H1 (cell line): ENCODE data around the gene ARHGAP35.

ENCODE experiments used
- ATF3 ChIP-seq: IDR thresholded peaks from 2 replicates; pipeline ENCODE4 v1.6.1; 2011; ENCODE audit warnings: low read depth, mild to moderate bottlenecking, low read length; ENCODE audit not compliant: insufficient read depth
- CEBPB ChIP-seq: IDR thresholded peaks from 2 replicates; pipeline ENCODE4 v1.6.1; 2012; ENCODE audit warnings: low read depth, low read length
- CTCF ChIP-seq, 3 experiments: IDR thresholded peaks; 1 replicate in 2 of 3; 2 replicates in 1 of 3; pipeline versions ENCODE4 v1.5.1 to v1.6.1; 2011; ENCODE audit warnings: low read length in 3 of 3, mild to moderate bottlenecking in 3 of 3, inconsistent platforms in 2 of 3, low read depth in 1 of 3, moderate library complexity in 1 of 3; ENCODE audit not compliant: insufficient read depth in 1 of 3; ENCODE audit errors: control extremely low read depth in 1 of 3
- EP300 ChIP-seq, 2 experiments: IDR thresholded peaks; 1 replicate in 1 of 2; 2 replicates in 1 of 2; pipeline ENCODE4 v1.6.1; 2011 to 2012; ENCODE audit warnings: low read depth in 2 of 2, low read length in 2 of 2, mild to moderate bottlenecking in 2 of 2, borderline replicate concordance in 1 of 2, inconsistent platforms in 1 of 2, moderate library complexity in 1 of 2
- JUND ChIP-seq: IDR thresholded peaks from 2 replicates; pipeline ENCODE4 v1.6.1; 2011; ENCODE audit warnings: mild to moderate bottlenecking, improper control_type of control experiment, low read length
- POLR2A ChIP-seq, 2 experiments: IDR thresholded peaks; 1 replicate in 1 of 2; 2 replicates in 1 of 2; pipeline ENCODE4 v1.6.1; 2011; ENCODE audit warnings: low read depth in 2 of 2, low read length in 2 of 2, mild to moderate bottlenecking in 2 of 2; ENCODE audit errors: control extremely low read depth in 1 of 2
- RAD21 ChIP-seq, 2 experiments: IDR thresholded peaks in 1 of 2; conservative IDR thresholded peaks in 1 of 2; 2 replicates each; pipeline ENCODE4 v1.6.1; 2011; ENCODE audit warnings: low read depth in 2 of 2, low read length in 2 of 2, improper control_type of control experiment in 1 of 2, inconsistent platforms in 1 of 2, mild to moderate bottlenecking in 1 of 2, moderate library complexity in 1 of 2
- TF ChIP-seq, protein P1 (sequence below): IDR thresholded peaks from 2 replicates; pipeline ENCODE4 v1.6.1; 2012; ENCODE audit warnings: low read length, inconsistent platforms

DNA sequence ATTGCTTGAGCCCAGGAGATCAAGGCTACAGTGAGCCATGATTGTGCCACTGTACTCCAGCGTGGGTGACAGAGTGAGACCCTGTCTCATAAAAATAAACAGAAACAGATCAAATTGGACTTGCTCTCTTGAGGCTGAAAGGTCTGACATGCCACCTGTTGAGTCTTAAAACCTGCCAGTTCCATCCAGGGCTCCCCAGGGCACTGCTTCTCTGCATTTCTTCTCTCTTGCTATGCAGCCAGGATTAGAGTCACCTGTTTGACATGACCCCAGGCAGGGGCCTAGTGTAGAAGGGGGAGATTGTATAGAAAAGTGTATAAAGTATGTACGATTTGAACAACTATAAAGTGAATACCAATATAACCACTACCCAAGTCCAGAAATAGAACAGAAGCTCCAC lies 45.4 kb downstream of the ARHGAP35 start:
- TF ChIP-seq EP300 (IDR thresholded peaks at IDR 0.05; ENCODE audit: borderline replicate concordance in 1 of 2, low read depth in 2 of 2, low read length in 2 of 2): no peak
- no peak for TF ChIP-seq CTCF (IDR thresholded peaks at IDR 0.05; ENCODE audit: control extremely low read depth in 1 of 3, insufficient read depth in 1 of 3, low read depth in 1 of 3, low read length in 3 of 3)
- TF ChIP-seq POLR2A (IDR thresholded peaks at IDR 0.05; ENCODE audit: control extremely low read depth in 1 of 2, low read depth in 2 of 2, low read length in 2 of 2): no peak
- no peak for TF ChIP-seq JUND
- TF ChIP-seq CEBPB: no peak
- TF ChIP-seq, protein P1, sequence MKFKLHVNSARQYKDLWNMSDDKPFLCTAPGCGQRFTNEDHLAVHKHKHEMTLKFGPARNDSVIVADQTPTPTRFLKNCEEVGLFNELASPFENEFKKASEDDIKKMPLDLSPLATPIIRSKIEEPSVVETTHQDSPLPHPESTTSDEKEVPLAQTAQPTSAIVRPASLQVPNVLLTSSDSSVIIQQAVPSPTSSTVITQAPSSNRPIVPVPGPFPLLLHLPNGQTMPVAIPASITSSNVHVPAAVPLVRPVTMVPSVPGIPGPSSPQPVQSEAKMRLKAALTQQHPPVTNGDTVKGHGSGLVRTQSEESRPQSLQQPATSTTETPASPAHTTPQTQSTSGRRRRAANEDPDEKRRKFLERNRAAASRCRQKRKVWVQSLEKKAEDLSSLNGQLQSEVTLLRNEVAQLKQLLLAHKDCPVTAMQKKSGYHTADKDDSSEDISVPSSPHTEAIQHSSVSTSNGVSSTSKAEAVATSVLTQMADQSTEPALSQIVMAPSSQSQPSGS: no peak
- TF ChIP-seq RAD21 (IDR thresholded peaks at IDR 0.05 in 1 of 2, conservative IDR thresholded peaks at IDR 0.05 in 1 of 2; ENCODE audit: low read depth in 2 of 2, low read length in 2 of 2): no peak
- TF ChIP-seq ATF3: no peak
